K562 (cell line): ENCODE results near the gene DYRK4. TPM values are rescaled to one million over a fixed set of nuclear protein-coding genes. Genes with fewer than 3 reads are reported as not detected.

Experiments used
- ARID2 ChIP-seq: fragments of 450-650 bp; IDR thresholded peaks from 2 replicates; pipeline ENCODE4 v1.6.1; 2017; ENCODE audit warnings: antibody characterized with exemption, mild to moderate bottlenecking
- CHD7 ChIP-seq: fragments of 200-600 bp; sonication (generic); IDR thresholded peaks from one replicate; pipeline ENCODE4 v1.6.1; 2012; ENCODE audit warnings: mild to moderate bottlenecking, low read depth, low read length, inconsistent platforms
- CTCFL ChIP-seq: IDR thresholded peaks from 2 replicates; pipeline ENCODE4 v1.6.1; 2011; ENCODE audit warnings: borderline replicate concordance, low read depth, mild to moderate bottlenecking, moderate library complexity, low read length; ENCODE audit not compliant: insufficient read depth, poor library complexity, severe bottlenecking
- NFIC ChIP-seq: fragments of 450-650 bp; IDR thresholded peaks from 2 replicates; pipeline ENCODE4 v1.6.1; 2017; ENCODE audit warnings: mild to moderate bottlenecking, inconsistent platforms
- TBL1XR1 ChIP-seq, 2 experiments: IDR thresholded peaks; 2 replicates each; pipeline ENCODE4 v1.6.1; 2012; ENCODE audit warnings: improper control_type of control experiment in 2 of 2, low read length in 2 of 2, mild to moderate bottlenecking in 1 of 2
- TCF7L2 ChIP-seq: fragments of 150-350 bp; IDR thresholded peaks from 2 replicates; pipeline ENCODE4 v1.6.1; 2016; ENCODE audit warnings: low read depth, mild to moderate bottlenecking, low read length, moderate library complexity
- ZNF232 ChIP-seq: sonication (generic); formaldehyde crosslinking; IDR thresholded peaks from 2 replicates; pipeline ENCODE4 v1.8.0; 2022; ENCODE audit warnings: mild to moderate bottlenecking, missing genetic modification reagents
- ZNF395 ChIP-seq: fragments of 200-800 bp; sonication (Bioruptor generic); IDR thresholded peaks from 2 replicates; pipeline ENCODE4 v1.6.1; 2017; ENCODE audit warnings: missing genetic modification characterization, missing compliant biosample characterization
- polyA plus RNA-seq, 8 experiments: library from polyadenylated mRNA; depleted of rRNA in 4 of 8; stranded (reverse) in 5 of 8; unstranded in 3 of 8; fragments of >200 nt; fragmentation: Nextera tagmentation in 2 of 8; fragmentation: Illumina TruSeq in 1 of 8; extraction: Ambion mirVana in 2 of 8; extraction: Trizol in 1 of 8; gene quantifications; 2 replicates each; pipeline versions ENCODE4 v1.2.1 to v1.2.3, GENCODE V29; 2011 to 2014; ENCODE audit warnings: inconsistent platforms in 1 of 8, missing spikeins in 1 of 8
- total RNA-seq, 7 experiments: library from RNA; depleted of rRNA in 6 of 7; stranded (reverse); fragments of >200 nt in 6 of 7; fragmentation: Illumina TruSeq in 2 of 7; extraction: Trizol in 2 of 7; gene quantifications; 2 replicates each; pipeline versions ENCODE4 v1.2.1 to v1.2.3, GENCODE V29; 2011 to 2021; ENCODE audit warnings: low replicate concordance in 1 of 7
- TF ChIP-seq, protein P1 (sequence below): fragments of 450-650 bp; IDR thresholded peaks from 2 replicates; pipeline ENCODE4 v1.6.1; 2018; ENCODE audit not compliant: partially characterized antibody

The DYRK4 gene
- total and polyA plus RNA-seq, 9 of the 15 experiments (the other 6 are each of a cell fraction or from before 2014, with no cell fraction given) = 13.4 to 37.4 (median 22.2) TPM

GRCh38 chr12:4572680-4573079, 10.7 kb downstream of the DYRK4 start (continued):
- TF ChIP-seq CHD7 = no peak
- TF ChIP-seq TBL1XR1 (IDR thresholded peaks at IDR 0.05; ENCODE audit: low read length in 2 of 2) = 0 out of 4 replicates have a peak, but pooled peaks of 1 of the 2 experiments have one; percentile 35
- TF ChIP-seq, protein P1, sequence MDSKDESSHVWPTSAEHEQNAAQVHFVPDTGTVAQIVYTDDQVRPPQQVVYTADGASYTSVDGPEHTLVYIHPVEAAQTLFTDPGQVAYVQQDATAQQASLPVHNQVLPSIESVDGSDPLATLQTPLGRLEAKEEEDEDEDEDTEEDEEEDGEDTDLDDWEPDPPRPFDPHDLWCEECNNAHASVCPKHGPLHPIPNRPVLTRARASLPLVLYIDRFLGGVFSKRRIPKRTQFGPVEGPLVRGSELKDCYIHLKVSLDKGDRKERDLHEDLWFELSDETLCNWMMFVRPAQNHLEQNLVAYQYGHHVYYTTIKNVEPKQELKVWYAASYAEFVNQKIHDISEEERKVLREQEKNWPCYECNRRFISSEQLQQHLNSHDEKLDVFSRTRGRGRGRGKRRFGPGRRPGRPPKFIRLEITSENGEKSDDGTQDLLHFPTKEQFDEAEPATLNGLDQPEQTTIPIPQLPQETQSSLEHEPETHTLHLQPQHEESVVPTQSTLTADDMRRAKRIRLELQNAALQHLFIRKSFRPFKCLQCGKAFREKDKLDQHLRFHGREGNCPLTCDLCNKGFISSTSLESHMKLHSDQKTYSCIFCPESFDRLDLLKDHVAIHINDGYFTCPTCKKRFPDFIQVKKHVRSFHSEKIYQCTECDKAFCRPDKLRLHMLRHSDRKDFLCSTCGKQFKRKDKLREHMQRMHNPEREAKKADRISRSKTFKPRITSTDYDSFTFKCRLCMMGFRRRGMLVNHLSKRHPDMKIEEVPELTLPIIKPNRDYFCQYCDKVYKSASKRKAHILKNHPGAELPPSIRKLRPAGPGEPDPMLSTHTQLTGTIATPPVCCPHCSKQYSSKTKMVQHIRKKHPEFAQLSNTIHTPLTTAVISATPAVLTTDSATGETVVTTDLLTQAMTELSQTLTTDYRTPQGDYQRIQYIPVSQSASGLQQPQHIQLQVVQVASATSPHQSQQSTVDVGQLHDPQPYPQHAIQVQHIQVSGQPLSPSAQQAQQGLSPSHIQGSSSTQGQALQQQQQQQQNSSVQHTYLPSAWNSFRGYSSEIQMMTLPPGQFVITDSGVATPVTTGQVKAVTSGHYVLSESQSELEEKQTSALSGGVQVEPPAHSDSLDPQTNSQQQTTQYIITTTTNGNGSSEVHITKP = no peak
- TF ChIP-seq ARID2 = no peak
- TF ChIP-seq TCF7L2 = no peak
- TF ChIP-seq CTCFL = no peak
- TF ChIP-seq ZNF395 (CRISPR knock-in tag) = no peak
- TF ChIP-seq NFIC = peak; percentile 61
- no peak for TF ChIP-seq ZNF232 (CRISPR knock-in tag)
